ENCODE measurements around the gene SCIN. TPM values are rescaled to one million over a fixed set of nuclear protein-coding genes. Genes with fewer than 3 reads are reported as not detected.

The SCIN gene
- total RNA-seq, 1 donor from 2014 or later, result 3.3 TPM

DNA sequence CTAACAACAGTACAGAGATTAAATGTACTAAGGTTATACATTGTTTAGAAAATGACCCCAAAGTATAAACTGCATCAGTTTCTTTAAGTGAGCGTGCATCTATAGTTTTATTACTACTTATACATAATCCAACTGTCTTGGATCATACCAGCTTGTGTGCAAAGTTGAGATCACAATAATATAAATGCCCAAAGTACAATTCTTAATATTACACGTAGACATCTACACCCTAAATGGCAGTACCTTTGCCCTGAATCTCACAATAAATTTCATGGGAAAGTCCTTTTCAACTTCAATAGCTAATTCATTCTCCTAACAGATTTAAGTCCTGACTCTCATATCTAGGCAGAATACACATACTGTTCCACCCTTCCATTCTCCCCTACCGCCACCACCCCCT, 11.8 kb downstream of the SCIN start:
- Mint-ChIP-seq H3K27me3 (ENCODE audit: low read depth) (no peaks in the 10 kb centered on the region), H3K4me3 (no peak overlapping the region), H3K27ac (peak overlapping the region; percentile 32), H3K9me3 (no peaks in the 10 kb centered on the region), H3K4me1 (peaks cover 29% of the 10 kb centered on the region), H3K36me3 (no peaks in the 10 kb centered on the region)
- no peak for DNase-seq (ENCODE audit: low spot score in 2 of 2, unreplicated experiment in 2 of 2)
- TF ChIP-seq CTCF (IDR thresholded peaks at IDR 0.05; ENCODE audit: unreplicated experiment), result no peak

- Mint-ChIP-seq H3K4me3 (no peak overlapping the region), H3K27me3 (ENCODE audit: low read depth) (no peaks in the 10 kb centered on the region), H3K36me3 (no peaks in the 10 kb centered on the region), H3K27ac (no peak overlapping the region), H3K9me3 (peaks cover 3% of the 10 kb centered on the region), H3K4me1 (peaks cover 29% of the 10 kb centered on the region)
- no peak for TF ChIP-seq CTCF (IDR thresholded peaks at IDR 0.05; ENCODE audit: unreplicated experiment)
- DNase-seq (ENCODE audit: low spot score in 2 of 2, unreplicated experiment in 2 of 2), result no peak
These were observed 12.7 kb downstream of the SCIN start for GRCh38 chr7:12583176-12583575.

DNA sequence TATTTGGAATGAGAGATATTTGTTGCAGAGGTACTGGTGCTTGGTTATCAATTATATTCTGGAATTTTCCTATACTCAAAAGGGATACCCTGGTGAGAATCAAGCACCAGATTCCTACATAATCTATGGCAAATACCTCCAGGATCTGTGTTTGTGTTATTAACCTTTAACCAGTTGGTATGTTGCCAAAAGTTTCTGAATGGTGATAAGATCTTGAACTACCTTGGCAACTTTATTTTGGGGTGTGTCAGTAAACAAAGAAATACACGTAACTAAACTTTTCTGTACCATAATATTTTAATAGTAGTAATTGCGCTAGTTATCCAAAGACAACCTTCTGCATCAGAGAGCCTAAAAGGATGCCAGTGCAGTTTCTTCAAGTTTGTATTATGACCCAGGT, 13.4 kb downstream of the SCIN start:
- H3K4me1 Mint-ChIP-seq, result peaks cover 29% of the 10 kb centered on the region
- H3K9me3 Mint-ChIP-seq, result peaks cover 5% of the 10 kb centered on the region
- no peaks in the 10 kb centered on the region for H3K27me3 Mint-ChIP-seq (ENCODE audit: low read depth)
- DNase-seq (ENCODE audit: low spot score in 2 of 2, unreplicated experiment in 2 of 2), result no peak
- no peak overlapping the region for H3K27ac Mint-ChIP-seq
- H3K36me3 Mint-ChIP-seq, result no peaks in the 10 kb centered on the region
- no peak overlapping the region for H3K4me3 Mint-ChIP-seq
- TF ChIP-seq CTCF (IDR thresholded peaks at IDR 0.05; ENCODE audit: unreplicated experiment), result no peak

DNA sequence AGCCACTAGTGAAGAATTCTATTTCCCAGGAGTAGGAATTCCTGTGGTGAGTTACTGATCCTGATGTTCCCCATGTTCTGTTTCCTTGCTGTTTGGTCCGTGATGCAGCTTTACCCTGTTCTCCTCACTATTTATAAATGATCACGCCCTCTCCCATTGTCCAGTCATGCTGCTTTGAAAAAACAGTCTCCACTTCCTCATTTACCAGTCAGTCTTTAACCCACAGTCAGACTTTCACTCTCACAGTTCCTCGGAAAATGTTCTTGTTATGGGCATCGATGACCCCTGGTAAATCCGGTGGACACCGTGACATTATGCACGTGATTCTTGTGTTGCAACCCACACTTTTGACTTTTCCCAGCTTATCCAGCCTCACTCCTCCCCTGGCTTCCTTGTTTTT, 14.4 kb downstream of the SCIN start:
- H3K36me3 Mint-ChIP-seq, result no peaks in the 10 kb centered on the region
- no peak overlapping the region for H3K4me3 Mint-ChIP-seq
- TF ChIP-seq CTCF (IDR thresholded peaks at IDR 0.05; ENCODE audit: unreplicated experiment), result no peak
- no peak for DNase-seq (ENCODE audit: low spot score in 2 of 2, unreplicated experiment in 2 of 2)
- H3K27me3 Mint-ChIP-seq (ENCODE audit: low read depth), result no peaks in the 10 kb centered on the region
- peaks cover 29% of the 10 kb centered on the region for H3K4me1 Mint-ChIP-seq
- H3K27ac Mint-ChIP-seq, result no peak overlapping the region
- peaks cover 5% of the 10 kb centered on the region for H3K9me3 Mint-ChIP-seq

GRCh38 chr7:12586271-12586670, 15.8 kb downstream of the SCIN start:
- TF ChIP-seq CTCF (IDR thresholded peaks at IDR 0.05; ENCODE audit: unreplicated experiment), result no peak
- no peak overlapping the region for H3K27ac Mint-ChIP-seq

GRCh38 chr7:12588259-12588904, 17.9 kb downstream of the SCIN start:
- no peak for TF ChIP-seq CTCF (IDR thresholded peaks at IDR 0.05; ENCODE audit: unreplicated experiment)
- H3K4me3 Mint-ChIP-seq, result no peak overlapping the region
- H3K27me3 Mint-ChIP-seq (ENCODE audit: low read depth), result no peaks in the 10 kb centered on the region
- no peak overlapping the region for H3K27ac Mint-ChIP-seq
- H3K36me3 Mint-ChIP-seq, result no peaks in the 10 kb centered on the region
- DNase-seq (ENCODE audit: low spot score in 2 of 2, unreplicated experiment in 2 of 2), result no peak
- H3K9me3 Mint-ChIP-seq, result peaks cover 5% of the 10 kb centered on the region
- H3K4me1 Mint-ChIP-seq, result no peaks in the 10 kb centered on the region

More at GRCh38 chr7:12586271-12586670, 15.8 kb downstream of the SCIN start:
- no peak for DNase-seq (ENCODE audit: low spot score in 2 of 2, unreplicated experiment in 2 of 2)
- Mint-ChIP-seq H3K4me3 (no peak overlapping the region), H3K36me3 (no peaks in the 10 kb centered on the region), H3K4me1 (peaks cover 19% of the 10 kb centered on the region), H3K27me3 (ENCODE audit: low read depth) (no peaks in the 10 kb centered on the region), H3K9me3 (peaks cover 5% of the 10 kb centered on the region)

Measured in mesothelial cell of epicardium (in vitro differentiated cells).